HepG2 (cell line): Measurements from ENCODE around the gene ARGLU1. TPM values are rescaled to one million over a fixed set of nuclear protein-coding genes. Genes with fewer than 3 reads are reported as not detected.

Experiments
- BATF2 ChIP-seq: sonication (generic); formaldehyde crosslinking; IDR thresholded peaks from 2 replicates; pipeline ENCODE4 v1.8.0; 2022; ENCODE audit warnings: mild to moderate bottlenecking, missing genetic modification reagents, moderate library complexity
- CC2D1A ChIP-seq: sonication (generic); formaldehyde crosslinking; IDR thresholded peaks from 2 replicates; pipeline ENCODE4 v1.8.1; 2023; ENCODE audit warnings: mild to moderate bottlenecking, missing genetic modification reagents
- CHD4 ChIP-seq: fragments of 200-600 bp; sonication (generic); IDR thresholded peaks from 2 replicates; pipeline ENCODE4 v1.7.0; 2017; ENCODE audit warnings: mild to moderate bottlenecking, low read length, borderline replicate concordance
- FOXJ3 ChIP-seq: sonication (generic); formaldehyde crosslinking; IDR thresholded peaks from 2 replicates; pipeline ENCODE4 v1.4.0; 2020; ENCODE audit warnings: missing genetic modification reagents, mild to moderate bottlenecking, borderline replicate concordance
- IRF2 ChIP-seq: IDR thresholded peaks from 2 replicates; pipeline ENCODE4 v1.6.1; 2018; ENCODE audit warnings: missing genetic modification reagents, missing compliant biosample characterization
- MAF1 ChIP-seq: sonication (generic); formaldehyde crosslinking; IDR thresholded peaks from 2 replicates; pipeline ENCODE4 v1.5.0; 2020; ENCODE audit warnings: missing genetic modification reagents, borderline replicate concordance
- MATR3 ChIP-seq: sonication (generic); formaldehyde crosslinking; IDR thresholded peaks from 2 replicates; pipeline ENCODE4 v1.4.0; 2020; ENCODE audit warnings: missing genetic modification reagents
- MED13 ChIP-seq: sonication (generic); formaldehyde crosslinking; IDR thresholded peaks from 2 replicates; pipeline ENCODE4 v1.5.0; 2020; ENCODE audit warnings: missing genetic modification reagents
- PBX2 ChIP-seq: IDR thresholded peaks from 2 replicates; pipeline ENCODE4 v1.6.1; 2016; ENCODE audit warnings: control low read depth
- RBM39 ChIP-seq: fragments of 200-400 bp; formaldehyde crosslinking; IDR thresholded peaks from one replicate; pipeline ENCODE4 v1.6.1; 2018; ENCODE audit warnings: antibody characterized with exemption, mild to moderate bottlenecking, low read depth, low read length; ENCODE audit not compliant: poor library complexity, severe bottlenecking
- REL ChIP-seq: sonication (generic); formaldehyde crosslinking; conservative IDR thresholded peaks from 2 replicates; pipeline ENCODE4 v1.8.0; 2022; ENCODE audit warnings: mild to moderate bottlenecking, missing genetic modification reagents, moderate library complexity
- TEF ChIP-seq: sonication (generic); formaldehyde crosslinking; IDR thresholded peaks from 2 replicates; pipeline ENCODE4 v1.5.0; 2020; ENCODE audit warnings: missing genetic modification reagents
- YEATS2 ChIP-seq: sonication (generic); formaldehyde crosslinking; IDR thresholded peaks from 2 replicates; pipeline ENCODE4 v1.4.0; 2020; ENCODE audit warnings: missing genetic modification reagents, borderline replicate concordance
- ZBTB37 ChIP-seq: sonication (generic); formaldehyde crosslinking; IDR thresholded peaks from 2 replicates; pipeline ENCODE4 v1.4.0; 2020; ENCODE audit warnings: mild to moderate bottlenecking, missing genetic modification reagents
- ZFYVE20 ChIP-seq: sonication (generic); formaldehyde crosslinking; IDR thresholded peaks from 2 replicates; pipeline ENCODE4 v1.8.0; 2023; ENCODE audit warnings: low read depth, mild to moderate bottlenecking, moderate library complexity, missing genetic modification reagents, borderline replicate concordance
- ZNF225 ChIP-seq: sonication (generic); formaldehyde crosslinking; IDR thresholded peaks from 2 replicates; pipeline ENCODE4 v1.4.0; 2020; ENCODE audit warnings: mild to moderate bottlenecking, missing genetic modification reagents
- ZNF264 ChIP-seq: sonication (generic); formaldehyde crosslinking; IDR thresholded peaks from 2 replicates; pipeline ENCODE4 v1.4.0; 2020; ENCODE audit warnings: missing genetic modification reagents
- ZNF546 ChIP-seq: sonication (generic); formaldehyde crosslinking; conservative IDR thresholded peaks from 2 replicates; pipeline ENCODE4 v1.8.1; 2023; ENCODE audit warnings: mild to moderate bottlenecking, missing genetic modification reagents
- ZNF552 ChIP-seq: sonication (generic); formaldehyde crosslinking; IDR thresholded peaks from 2 replicates; pipeline ENCODE4 v1.9.0; 2022; ENCODE audit warnings: missing genetic modification reagents, mild to moderate bottlenecking, borderline replicate concordance
- ZNF598 ChIP-seq: sonication (generic); formaldehyde crosslinking; IDR thresholded peaks from 2 replicates; pipeline ENCODE4 v1.5.1; 2020; ENCODE audit warnings: mild to moderate bottlenecking, missing genetic modification reagents, borderline replicate concordance
- ZNF619 ChIP-seq: sonication (generic); formaldehyde crosslinking; IDR thresholded peaks from 2 replicates; pipeline ENCODE4 v1.4.0; 2020; ENCODE audit warnings: mild to moderate bottlenecking, missing genetic modification reagents
- polyA plus RNA-seq, 8 experiments: library from polyadenylated mRNA; depleted of rRNA in 3 of 8; stranded (reverse) in 7 of 8; unstranded in 1 of 8; fragments of >200 nt; fragmentation: Illumina TruSeq in 4 of 8; extraction: Trizol in 4 of 8; gene quantifications; 2 replicates each; pipeline versions ENCODE4 v1.2.1 to v1.2.3, GENCODE V29; 2011 to 2016; ENCODE audit warnings: low read depth in 4 of 8, missing spikeins in 1 of 8, mixed read lengths in 1 of 8; ENCODE audit not compliant: insufficient read depth in 1 of 8
- total RNA-seq, 5 experiments: library from RNA; depleted of rRNA; stranded (reverse); fragments of >200 nt; fragmentation: Illumina TruSeq; extraction: Trizol; gene quantifications; 2 replicates each; pipeline ENCODE4 v1.2.3, GENCODE V29; 2016; ENCODE audit warnings: low read depth in 1 of 5
- TF ChIP-seq, protein P1 (sequence below): IDR thresholded peaks from 2 replicates; pipeline ENCODE4 v1.6.1; 2016; ENCODE audit warnings: missing biosample characterization, missing genetic modification reagents, low read depth
- TF ChIP-seq, protein P2 (sequence below): sonication (generic); formaldehyde crosslinking; IDR thresholded peaks from 2 replicates; pipeline ENCODE4 v1.5.1; 2020; ENCODE audit warnings: mild to moderate bottlenecking, missing genetic modification reagents, moderate library complexity

The ARGLU1 gene
- total and polyA plus RNA-seq, 2 of the 13 experiments (the other 11 are each of a cell fraction or from before 2014, with no cell fraction given), result 47.1 to 70.6 TPM

GRCh38 chr13:106536244-106537034 is 31.5 kb downstream of the ARGLU1 start (continued):
- TF ChIP-seq PBX2 (no peak), YEATS2 (CRISPR knock-in tag) (no peak), RBM39 (peak; percentile 33), ZNF619 (CRISPR knock-in tag) (0 out of 2 replicates have a peak, but pooled peaks have one; percentile 70), ZNF598 (CRISPR knock-in tag) (no peak), MATR3 (CRISPR knock-in tag) (no peak), ZFYVE20 (CRISPR knock-in tag) (no peak), FOXJ3 (CRISPR knock-in tag) (no peak), TEF (CRISPR knock-in tag) (no peak), ZBTB37 (CRISPR knock-in tag) (no peak), ZNF552 (CRISPR knock-in tag) (no peak), IRF2 (CRISPR knock-in tag) (no peak), REL (CRISPR knock-in tag) (no peak), ZNF225 (peak; percentile 49; the same call in 1 of the 2 replicates), BATF2 (CRISPR knock-in tag) (no peak), CHD4 (no peak), MED13 (no peak), ZNF546 (CRISPR knock-in tag) (no peak), MAF1 (CRISPR knock-in tag) (no peak), ZNF264 (no peak), CC2D1A (CRISPR knock-in tag) (no peak)
- TF ChIP-seq, protein P1, sequence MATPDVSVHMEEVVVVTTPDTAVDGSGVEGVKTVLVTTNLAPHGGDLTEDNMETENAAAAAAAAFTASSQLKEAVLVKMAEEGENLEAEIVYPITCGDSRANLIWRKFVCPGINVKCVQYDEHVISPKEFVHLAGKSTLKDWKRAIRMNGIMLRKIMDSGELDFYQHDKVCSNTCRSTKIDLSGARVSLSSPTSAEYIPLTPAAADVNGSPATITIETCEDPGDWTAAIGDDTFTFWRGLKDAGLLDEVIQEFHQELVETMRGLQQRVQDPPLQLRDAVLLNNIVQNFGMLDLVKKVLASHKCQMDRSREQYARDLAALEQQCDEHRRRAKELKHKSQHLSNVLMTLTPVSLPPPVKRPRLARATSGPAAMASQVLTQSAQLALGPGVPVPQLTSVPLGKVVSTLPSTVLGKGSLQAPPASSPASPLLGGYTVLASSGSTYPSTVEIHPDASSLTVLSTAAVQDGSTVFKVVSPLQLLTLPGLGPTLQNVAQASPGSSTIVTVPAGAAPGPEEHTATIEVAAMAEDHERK (CRISPR knock-in tag), result no peak
- TF ChIP-seq, protein P2, sequence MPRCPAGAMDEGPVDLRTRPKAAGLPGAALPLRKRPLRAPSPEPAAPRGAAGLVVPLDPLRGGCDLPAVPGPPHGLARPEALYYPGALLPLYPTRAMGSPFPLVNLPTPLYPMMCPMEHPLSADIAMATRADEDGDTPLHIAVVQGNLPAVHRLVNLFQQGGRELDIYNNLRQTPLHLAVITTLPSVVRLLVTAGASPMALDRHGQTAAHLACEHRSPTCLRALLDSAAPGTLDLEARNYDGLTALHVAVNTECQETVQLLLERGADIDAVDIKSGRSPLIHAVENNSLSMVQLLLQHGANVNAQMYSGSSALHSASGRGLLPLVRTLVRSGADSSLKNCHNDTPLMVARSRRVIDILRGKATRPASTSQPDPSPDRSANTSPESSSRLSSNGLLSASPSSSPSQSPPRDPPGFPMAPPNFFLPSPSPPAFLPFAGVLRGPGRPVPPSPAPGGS, result no peak; the same call in 1 of the 2 replicates
